NB4 (cell line): ENCODE results near the gene CTNNA3.

Experiments used
- DNase-seq: peaks from one replicate; pipeline ENCODE4 v3.0.0; 2010; ENCODE audit warnings: low read depth
- H3K4me3 ChIP-seq: one replicate; pipeline ENCODE4 v1.5.1; 2011; ENCODE audit warnings: mild to moderate bottlenecking, low read depth, low read length, moderate library complexity
- CTCF ChIP-seq: IDR thresholded peaks from one replicate; pipeline ENCODE4 v1.5.1; 2012; ENCODE audit warnings: low read depth, low read length
- MAX ChIP-seq: IDR thresholded peaks from 2 replicates; pipeline ENCODE4 v1.6.1; 2011; ENCODE audit warnings: low read depth, low read length
- MYC ChIP-seq: IDR thresholded peaks from 2 replicates; pipeline ENCODE4 v1.6.1; 2011; ENCODE audit warnings: low read depth, low read length
- POLR2A ChIP-seq: IDR thresholded peaks from 2 replicates; pipeline ENCODE4 v1.6.1; 2011; ENCODE audit warnings: mild to moderate bottlenecking; ENCODE audit not compliant: insufficient read length; ENCODE audit errors: extremely low read depth

Gene CTNNA3

GRCh38 chr10:67302701-67303100, 393.3 kb downstream of the CTNNA3 start:
- no peak for TF ChIP-seq MYC
- TF ChIP-seq MAX, result no peak
- no peak for TF ChIP-seq POLR2A
- TF ChIP-seq CTCF, result no peak
- DNase-seq, result no peak

GRCh38 chr10:67299761-67300160, 396.2 kb downstream of the CTNNA3 start:
- no peak for DNase-seq
- no peak overlapping the region for H3K4me3 ChIP-seq
- no peak for TF ChIP-seq POLR2A
- no peak for TF ChIP-seq MAX
- TF ChIP-seq CTCF, result no peak
- TF ChIP-seq MYC, result no peak

More at GRCh38 chr10:67302701-67303100, 393.3 kb downstream of the CTNNA3 start:
- no peak overlapping the region for H3K4me3 ChIP-seq

- DNase-seq, result no peak
- no peak for TF ChIP-seq POLR2A
- no peak for TF ChIP-seq CTCF
- no peak for TF ChIP-seq MYC
- no peak for TF ChIP-seq MAX
- no peak overlapping the region for H3K4me3 ChIP-seq
These were observed 398.3 kb downstream of the CTNNA3 start for GRCh38 chr10:67297637-67298181.

- TF ChIP-seq CTCF, result no peak
- no peak for TF ChIP-seq POLR2A
- TF ChIP-seq MYC, result no peak
- TF ChIP-seq MAX, result no peak
- no peak overlapping the region for H3K4me3 ChIP-seq
- no peak for DNase-seq
These were observed 399.1 kb downstream of the CTNNA3 start for GRCh38 chr10:67296926-67297325.

- H3K4me3 ChIP-seq, result no peak overlapping the region
- TF ChIP-seq CTCF (no peak), POLR2A (no peak), MYC (no peak), MAX (no peak)
- DNase-seq, result no peak
These were observed 407.1 kb downstream of the CTNNA3 start for GRCh38 chr10:67288688-67289410.

GRCh38 chr10:67284589-67284988, 411.4 kb downstream of the CTNNA3 start:
- TF ChIP-seq MAX (no peak), POLR2A (no peak), CTCF (no peak), MYC (no peak)
- no peak overlapping the region for H3K4me3 ChIP-seq
- DNase-seq, result no peak
